Endothelial cell of umbilical vein (primary cell): ENCODE results near the gene PPP1R9A. TPM values are rescaled to one million over a fixed set of nuclear protein-coding genes. Genes with fewer than 3 reads are reported as not detected.

Source experiments
- BruUV-seq: library from RNA; stranded (reverse); fragments of 400-500 nt; replicated peaks from 2 replicates; lab custom pipeline; 2021; lab: Mats Ljungman, UMichigan
- CTCF ChIA-PET: fragments of 300-600, 350-600 bp; sonication (Branson Sonifier 250); formaldehyde crosslinking; loops from one replicate; lab custom pipeline; 2021; ENCODE audit warnings: antibody characterized with exemption, inconsistent platforms; lab: Charles Lee
- POLR2A ChIA-PET: fragments of 300-600, 350-600 bp; sonication (Branson Sonifier 250); formaldehyde crosslinking; loops from one replicate; lab custom pipeline; 2021; ENCODE audit warnings: antibody characterized with exemption, inconsistent platforms; lab: Charles Lee
- DNase-seq: peaks from one replicate; pipeline ENCODE4 v3.0.0-alpha.2; 2011; ENCODE audit warnings: low read depth, low spot score
- FAIRE-seq: peaks from 2 replicates; lab custom pipeline; 2011; peaks lifted over from hg19 to GRCh38; lab: Jason Lieb, UNC
- H2AFZ ChIP-seq: 2 replicates; pipeline ENCODE4 v1.6.0; 2012; ENCODE audit warnings: low read depth, low read length, control low read depth, inconsistent platforms
- H3K27ac ChIP-seq: 2 replicates; pipeline ENCODE4 v1.5.1; 2011; ENCODE audit warnings: low read depth, mild to moderate bottlenecking, control low read depth, low read length, moderate library complexity; ENCODE audit not compliant: insufficient read depth
- H3K27me3 ChIP-seq, 2 experiments: 2 replicates each; pipeline versions ENCODE4 v1.6.0 to v1.6.1; 2011; ENCODE audit warnings: low read length in 2 of 2, mixed read lengths in 1 of 2; ENCODE audit not compliant: control insufficient read depth in 2 of 2, insufficient read depth in 2 of 2
- H3K36me3 ChIP-seq, 2 experiments: 2 replicates in 1 of 2; 3 replicates in 1 of 2; pipeline ENCODE4 v1.5.1; 2011; ENCODE audit warnings: low read length in 2 of 2, mild to moderate bottlenecking in 1 of 2, moderate library complexity in 1 of 2; ENCODE audit not compliant: control insufficient read depth in 2 of 2, insufficient read depth in 2 of 2; ENCODE audit errors: extremely low read depth in 1 of 2
- H3K4me1 ChIP-seq: 3 replicates; pipeline ENCODE4 v1.5.1; 2011; ENCODE audit warnings: mild to moderate bottlenecking, low read length; ENCODE audit not compliant: control insufficient read depth, insufficient read depth; ENCODE audit errors: extremely low read depth
- H3K4me2 ChIP-seq: 2 replicates; pipeline ENCODE4 v1.6.1; 2011; ENCODE audit warnings: low read length, control low read depth, mixed read lengths; ENCODE audit not compliant: insufficient read depth
- H3K4me3 ChIP-seq, 3 experiments: fragments of 200-600 bp in 1 of 3; sonication (generic), shearing (Covaris generic) in 1 of 3; replicated peaks in 1 of 3; 2 replicates each; pipeline ENCODE4 v1.5.1; 2011 to 2016; ENCODE audit warnings: control low read depth in 3 of 3, low read length in 3 of 3, mild to moderate bottlenecking in 2 of 3, inconsistent platforms in 1 of 3, low read depth in 1 of 3, moderate library complexity in 1 of 3; ENCODE audit not compliant: insufficient read depth in 1 of 3
- H3K79me2 ChIP-seq: 2 replicates; pipeline ENCODE4 v1.6.0; 2012; ENCODE audit warnings: low read length, inconsistent platforms; ENCODE audit not compliant: control insufficient read depth, insufficient read depth
- H3K9ac ChIP-seq: replicated peaks from 2 replicates; pipeline ENCODE3; 2011; ENCODE audit warnings: low read length, control low read depth; ENCODE audit not compliant: insufficient read depth; ENCODE audit errors: extremely low read depth
- H3K9me1 ChIP-seq: replicated peaks from 3 replicates; pipeline ENCODE4 v1.6.0; 2011; ENCODE audit warnings: mild to moderate bottlenecking, low read length; ENCODE audit not compliant: control insufficient read depth, insufficient read depth; ENCODE audit errors: extremely low read depth
- H3K9me3 ChIP-seq: replicated peaks from 2 replicates; pipeline ENCODE4 v1.5.1; 2012; ENCODE audit warnings: low read length, inconsistent platforms; ENCODE audit not compliant: control insufficient read depth, insufficient read depth
- H4K20me1 ChIP-seq: replicated peaks from 2 replicates; pipeline ENCODE3; 2011; ENCODE audit warnings: mild to moderate bottlenecking, low read length; ENCODE audit not compliant: control insufficient read depth, insufficient read depth; ENCODE audit errors: extremely low read depth
- CTCF ChIP-seq, 2 donors: IDR thresholded peaks; 1 replicate in 1 of 2; 2 replicates in 1 of 2; pipeline ENCODE4 v1.5.1; 2011; ENCODE audit warnings: low read length in 2 of 2, mild to moderate bottlenecking in 2 of 2, moderate library complexity in 2 of 2, control low read depth in 1 of 2, inconsistent platforms in 1 of 2, low read depth in 1 of 2; ENCODE audit not compliant: insufficient read depth in 1 of 2; ENCODE audit errors: extremely low read depth in 1 of 2
- EZH2 ChIP-seq: IDR thresholded peaks from 2 replicates; pipeline ENCODE4 v1.6.1; 2012; ENCODE audit warnings: borderline replicate concordance, low read depth, mild to moderate bottlenecking, moderate library complexity, low read length, inconsistent platforms; ENCODE audit not compliant: severe bottlenecking
- FOS ChIP-seq: IDR thresholded peaks from 2 replicates; pipeline ENCODE4 v1.6.1; 2011; ENCODE audit warnings: mild to moderate bottlenecking, low read length, moderate library complexity, borderline replicate concordance; ENCODE audit not compliant: insufficient read depth
- GATA2 ChIP-seq: IDR thresholded peaks from 2 replicates; pipeline ENCODE4 v1.7.0; 2011; ENCODE audit warnings: low read depth, mild to moderate bottlenecking, moderate library complexity, mixed read lengths, low read length; ENCODE audit not compliant: insufficient read length, insufficient read depth
- JUN ChIP-seq: IDR thresholded peaks from 2 replicates; pipeline ENCODE4 v1.6.1; 2011; ENCODE audit warnings: borderline replicate concordance, low read depth; ENCODE audit not compliant: insufficient read length, insufficient read depth
- MAX ChIP-seq: IDR thresholded peaks from 2 replicates; pipeline ENCODE4 v1.6.1; 2011; ENCODE audit not compliant: insufficient read depth, insufficient read length
- MYC ChIP-seq: IDR thresholded peaks from one replicate; pipeline ENCODE4 v1.6.1; 2011; ENCODE audit warnings: mild to moderate bottlenecking, low read depth, low read length
- POLR2A ChIP-seq: IDR thresholded peaks from 2 replicates; pipeline ENCODE4 v1.6.1; 2012; ENCODE audit warnings: low read depth, mild to moderate bottlenecking, control low read depth, low read length
- POLR2AphosphoS5 ChIP-seq: IDR thresholded peaks from 2 replicates; pipeline ENCODE4 v1.6.1; 2012; ENCODE audit warnings: low read depth, mild to moderate bottlenecking, control low read depth, low read length, moderate library complexity; ENCODE audit not compliant: insufficient read depth
- dilution Hi-C: fragments of 300-500 bp; cut with MboI; formaldehyde crosslinking; loops from one replicate; pipeline ENCODE4 v1.15.0; 2019; ENCODE audit warnings: low sequenced_read_pairs; ENCODE audit not compliant: extremely low pct_ligation_motif_present
- intact Hi-C: fragments of 100-400 bp; cut with micrococcal nuclease; formaldehyde crosslinking; loops from one replicate; pipeline ENCODE4 v1.10.0; 2022
- polyA plus RNA-seq, 4 experiments: library from polyadenylated mRNA; depleted of rRNA in 3 of 4; stranded (reverse) in 3 of 4; unstranded in 1 of 4; fragments of >200 nt; gene quantifications; 2 replicates each; pipeline versions ENCODE4 v1.2.1 to v1.2.3, GENCODE V29; 2011 to 2012; ENCODE audit warnings: missing spikeins in 1 of 4
- total RNA-seq: library from RNA; stranded (reverse); gene quantifications from 2 replicates; pipeline ENCODE4 v1.2.3, GENCODE V29; 2021

Gene PPP1R9A
- total and polyA plus RNA-seq, 2 donors (not counting 3 experiments of a cell fraction or from before 2014, with no cell fraction given) = 0.50 to 3.0 TPM

GRCh38 chr7:95269640-95270039 lies 362.2 kb downstream of the PPP1R9A start:
- CTCF ChIA-PET = no interaction called here
- no TSS peak for BruUV-seq

More at GRCh38 chr7:95269640-95270039, 362.2 kb downstream of the PPP1R9A start:
- Histone ChIP-seq H3K4me2 (no peak overlapping the region), H3K27ac (no peak overlapping the region), H3K36me3 (no peaks in the 10 kb centered on the region), H3K9me3 (no peaks in the 10 kb centered on the region), H3K27me3 (no peaks in the 10 kb centered on the region), H3K79me2 (no peaks in the 10 kb centered on the region), H3K9me1 (no peaks in the 10 kb centered on the region), H4K20me1 (no peaks in the 10 kb centered on the region), H2AFZ (no peak overlapping the region), H3K4me1 (no peaks in the 10 kb centered on the region), H3K9ac (no peak overlapping the region), H3K4me3 (no peak overlapping the region)
- dilution Hi-C loops = no loop called here
- POLR2A ChIA-PET = no interaction called here
- no peak for DNase-seq
- intact Hi-C loops = no loop called here
- no peak for FAIRE-seq
- no peak for TF ChIP-seq MAX
- TF ChIP-seq MYC = no peak
- TF ChIP-seq CTCF (IDR thresholded peaks at IDR 0.05; ENCODE audit: extremely low read depth in 1 of 2, insufficient read depth in 1 of 2, low read depth in 1 of 2, low read length in 2 of 2) = no peak
- no peak for TF ChIP-seq POLR2AphosphoS5
- TF ChIP-seq POLR2A = no peak
- no peak for TF ChIP-seq GATA2
- TF ChIP-seq FOS = no peak
- no peak for TF ChIP-seq JUN
- TF ChIP-seq EZH2 = no peak
